ENCODE results near the gene KRTAP10-12. TPM values are rescaled to one million over a fixed set of nuclear protein-coding genes. Genes with fewer than 3 reads are reported as not detected.

Gene KRTAP10-12
- total RNA-seq, 1 experiment from 2014 or later = not detected

DNA sequence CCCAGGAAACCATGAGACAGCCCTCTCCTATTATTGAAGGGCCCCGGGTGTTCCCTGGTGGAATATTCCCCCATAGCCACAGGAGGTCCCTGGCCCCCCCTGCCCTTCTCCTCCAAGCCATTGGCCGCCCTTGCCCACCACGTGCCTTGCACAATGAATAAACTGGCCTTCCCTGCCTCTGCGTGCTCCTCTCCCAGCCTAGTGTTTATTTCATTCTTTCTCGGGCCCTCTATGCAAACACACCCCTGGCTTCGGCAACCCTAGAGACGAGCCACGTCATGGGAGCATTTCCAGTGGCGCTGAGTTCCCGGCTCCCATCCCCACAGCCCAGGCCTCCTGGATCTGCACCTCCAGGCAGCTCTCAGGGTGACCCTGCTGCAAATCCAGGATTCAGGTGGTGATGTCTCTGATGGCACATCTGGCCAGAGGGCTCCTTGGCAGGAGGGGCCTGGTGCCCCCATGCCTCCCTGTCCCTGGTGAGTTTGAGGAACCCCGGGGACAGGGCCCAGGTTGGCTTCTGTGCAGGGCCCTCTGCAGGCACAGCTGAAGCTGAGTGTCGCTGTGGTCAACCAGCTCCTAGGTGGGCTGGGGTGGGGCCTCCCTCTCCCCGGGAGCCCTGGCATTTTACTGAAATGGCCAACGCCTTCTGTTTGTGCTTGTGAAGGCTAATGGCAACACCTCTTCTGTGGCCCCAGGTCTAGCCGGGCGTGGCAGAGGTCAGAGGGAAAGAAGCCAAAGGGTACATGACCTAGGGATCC lies 6.2 kb downstream of the KRTAP10-12 start:
- Mint-ChIP-seq H3K4me3 (ENCODE audit: unreplicated experiment) (no peak overlapping the region), H3K27ac (ENCODE audit: low read depth, unreplicated experiment) (no peak overlapping the region), H3K4me1 (ENCODE audit: insufficient read depth, unreplicated experiment) (no peaks in the 10 kb centered on the region), H3K9me3 (ENCODE audit: unreplicated experiment) (no peaks in the 10 kb centered on the region), H3K36me3 (ENCODE audit: insufficient read depth, unreplicated experiment) (no peaks in the 10 kb centered on the region), H3K27me3 (ENCODE audit: insufficient read depth, unreplicated experiment) (peaks cover 48% of the 10 kb centered on the region)
- no TSS peak for BruUV-seq (replicated peaks)
- CTCF ChIA-PET = interaction anchor here (0.6 kb wide), 1 partner anchor 89 kb away, joined by 3 read pairs; no protein-coding TSS in a partner anchor
- POLR2A ChIA-PET = no interaction called here
- no peak for DNase-seq (ENCODE audit: unreplicated experiment)
- TF ChIP-seq, protein P1, sequence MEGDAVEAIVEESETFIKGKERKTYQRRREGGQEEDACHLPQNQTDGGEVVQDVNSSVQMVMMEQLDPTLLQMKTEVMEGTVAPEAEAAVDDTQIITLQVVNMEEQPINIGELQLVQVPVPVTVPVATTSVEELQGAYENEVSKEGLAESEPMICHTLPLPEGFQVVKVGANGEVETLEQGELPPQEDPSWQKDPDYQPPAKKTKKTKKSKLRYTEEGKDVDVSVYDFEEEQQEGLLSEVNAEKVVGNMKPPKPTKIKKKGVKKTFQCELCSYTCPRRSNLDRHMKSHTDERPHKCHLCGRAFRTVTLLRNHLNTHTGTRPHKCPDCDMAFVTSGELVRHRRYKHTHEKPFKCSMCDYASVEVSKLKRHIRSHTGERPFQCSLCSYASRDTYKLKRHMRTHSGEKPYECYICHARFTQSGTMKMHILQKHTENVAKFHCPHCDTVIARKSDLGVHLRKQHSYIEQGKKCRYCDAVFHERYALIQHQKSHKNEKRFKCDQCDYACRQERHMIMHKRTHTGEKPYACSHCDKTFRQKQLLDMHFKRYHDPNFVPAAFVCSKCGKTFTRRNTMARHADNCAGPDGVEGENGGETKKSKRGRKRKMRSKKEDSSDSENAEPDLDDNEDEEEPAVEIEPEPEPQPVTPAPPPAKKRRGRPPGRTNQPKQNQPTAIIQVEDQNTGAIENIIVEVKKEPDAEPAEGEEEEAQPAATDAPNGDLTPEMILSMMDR (IDR thresholded peaks at IDR 0.05; ENCODE audit: unreplicated experiment) = no peak
- intact Hi-C loops (cut with micrococcal nuclease) = no loop called here

DNA sequence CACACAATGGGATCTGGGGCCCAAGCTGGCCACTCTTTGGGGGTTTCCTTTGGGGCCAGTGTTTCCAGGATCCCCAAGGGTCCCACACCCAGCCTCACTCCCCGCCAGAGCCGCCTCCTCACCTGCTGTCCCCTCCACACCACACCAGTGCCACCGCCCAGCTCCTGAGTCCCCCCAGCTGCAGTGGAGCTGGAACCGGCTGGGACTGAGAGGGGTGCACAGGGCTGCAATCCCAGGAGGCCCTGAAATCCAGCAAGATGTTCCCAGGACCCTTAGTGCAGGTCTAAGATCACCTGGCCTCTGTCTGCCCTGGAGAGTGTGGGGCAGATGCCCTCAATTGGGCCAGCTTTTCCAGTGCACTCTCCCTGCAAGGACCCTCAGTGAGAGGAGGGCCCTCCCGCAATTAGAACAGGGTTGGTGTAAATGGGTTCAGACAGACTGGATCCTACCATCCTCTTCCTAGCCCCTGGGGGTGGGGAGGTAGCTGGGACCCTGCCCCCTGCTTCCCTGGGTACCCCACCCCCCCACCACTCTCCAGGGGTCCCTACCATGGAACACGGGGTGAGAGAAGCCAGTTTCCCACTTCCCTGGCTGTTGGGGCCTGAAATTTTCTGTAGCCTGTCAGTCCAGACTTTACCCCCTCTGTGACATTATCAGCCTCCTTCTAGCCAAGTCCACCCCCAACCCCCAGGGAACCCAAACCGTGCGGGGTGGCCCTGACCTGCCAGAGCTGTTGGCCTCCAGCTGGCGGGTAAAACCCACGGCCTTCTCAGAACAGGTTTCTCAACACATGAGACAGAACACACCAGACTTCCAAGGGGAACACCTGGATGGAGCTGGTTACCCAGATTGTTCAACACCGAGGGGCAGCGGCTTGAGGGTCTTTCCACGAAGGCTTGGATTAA lies 7.0 kb downstream of the KRTAP10-12 start:
- intact Hi-C loops (cut with micrococcal nuclease) = no loop called here
- CTCF ChIA-PET = no interaction called here
- no peaks in the 10 kb centered on the region for H3K9me3 Mint-ChIP-seq (ENCODE audit: unreplicated experiment)
- H3K27me3 Mint-ChIP-seq (ENCODE audit: insufficient read depth, unreplicated experiment) = peaks cover 48% of the 10 kb centered on the region
- no peak overlapping the region for H3K27ac Mint-ChIP-seq (ENCODE audit: low read depth, unreplicated experiment)
- H3K4me1 Mint-ChIP-seq (ENCODE audit: insufficient read depth, unreplicated experiment) = no peaks in the 10 kb centered on the region
- no peak overlapping the region for H3K4me3 Mint-ChIP-seq (ENCODE audit: unreplicated experiment)
- TF ChIP-seq, protein P1 (IDR thresholded peaks at IDR 0.05; ENCODE audit: unreplicated experiment) = no peak
- H3K36me3 Mint-ChIP-seq (ENCODE audit: insufficient read depth, unreplicated experiment) = no peaks in the 10 kb centered on the region
- no TSS peak for BruUV-seq (replicated peaks)
- POLR2A ChIA-PET = no interaction called here
- DNase-seq (ENCODE audit: unreplicated experiment) = no peak

DNA sequence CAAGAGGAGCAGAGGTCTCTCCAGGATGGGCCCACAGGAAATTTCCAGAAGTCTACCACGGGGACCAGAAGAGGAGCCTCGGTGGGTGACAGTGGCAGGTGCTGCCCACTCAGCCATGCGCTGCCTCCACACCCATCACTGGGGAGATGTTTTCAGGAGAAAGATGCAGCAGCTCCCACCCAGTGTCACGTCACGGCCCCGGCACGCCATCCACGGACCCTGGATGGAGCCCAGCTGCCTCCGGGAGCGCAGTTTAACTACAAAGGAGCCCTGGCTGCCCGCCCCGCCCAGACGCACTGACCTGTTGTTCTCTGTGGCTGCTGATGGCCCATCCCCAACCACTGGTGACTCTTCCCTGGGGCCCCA lies 7.6 kb downstream of the KRTAP10-12 start:
- ChIA-PET CTCF (no interaction called here), POLR2A (no interaction called here)
- H3K4me1 Mint-ChIP-seq (ENCODE audit: insufficient read depth, unreplicated experiment) = no peaks in the 10 kb centered on the region
- no peak for DNase-seq (ENCODE audit: unreplicated experiment)
- no peaks in the 10 kb centered on the region for H3K9me3 Mint-ChIP-seq (ENCODE audit: unreplicated experiment)
- TF ChIP-seq, protein P1 (IDR thresholded peaks at IDR 0.05; ENCODE audit: unreplicated experiment) = no peak
- intact Hi-C loops (cut with micrococcal nuclease) = no loop called here
- no TSS peak for BruUV-seq (replicated peaks)
- H3K4me3 Mint-ChIP-seq (ENCODE audit: unreplicated experiment) = no peak overlapping the region
- no peak overlapping the region for H3K27ac Mint-ChIP-seq (ENCODE audit: low read depth, unreplicated experiment)
- H3K36me3 Mint-ChIP-seq (ENCODE audit: insufficient read depth, unreplicated experiment) = no peaks in the 10 kb centered on the region
- peaks cover 48% of the 10 kb centered on the region for H3K27me3 Mint-ChIP-seq (ENCODE audit: insufficient read depth, unreplicated experiment)

DNA sequence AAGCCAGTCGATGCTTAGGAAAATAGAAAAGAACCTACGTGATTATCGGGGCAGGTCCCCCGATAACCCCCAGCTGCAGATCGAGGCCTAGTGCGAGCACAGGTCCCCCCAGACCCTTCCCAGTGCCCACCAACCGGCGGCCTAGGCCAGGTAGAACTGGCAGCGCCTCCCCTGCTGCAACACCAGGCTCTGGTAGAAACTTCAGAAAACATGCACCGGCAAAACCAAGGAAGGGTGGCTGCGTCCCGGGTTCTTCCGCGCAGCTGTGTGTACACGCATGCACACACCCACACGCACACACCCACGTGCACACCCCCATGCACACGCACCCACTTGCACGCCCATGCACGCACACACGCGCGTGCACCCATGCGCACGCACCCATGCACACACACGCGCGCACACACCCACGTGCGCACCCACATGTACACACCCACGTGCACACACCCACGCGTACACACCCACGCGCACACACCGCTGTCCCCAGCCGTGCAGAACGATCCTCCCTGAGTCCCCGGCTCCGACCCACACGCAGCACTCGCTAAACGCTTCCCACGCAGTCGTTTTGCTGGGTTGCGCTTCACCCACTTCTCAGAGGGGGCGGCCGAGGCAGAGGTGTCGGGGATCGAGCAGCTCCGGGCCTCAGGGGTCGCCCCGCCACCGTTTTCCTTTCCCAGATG lies 9.2 kb downstream of the KRTAP10-12 start:
- TF ChIP-seq, protein P1 (IDR thresholded peaks at IDR 0.05; ENCODE audit: unreplicated experiment) = no peak
- ChIA-PET CTCF (interaction anchor here (1.2 kb wide), 1 partner anchor 12 kb away, joined by 4 read pairs; no protein-coding TSS in a partner anchor), POLR2A (no interaction called here)
- H3K36me3 Mint-ChIP-seq (ENCODE audit: insufficient read depth, unreplicated experiment) = no peaks in the 10 kb centered on the region
- no peak for DNase-seq (ENCODE audit: unreplicated experiment)
- intact Hi-C loops (cut with micrococcal nuclease) = no loop called here
- H3K9me3 Mint-ChIP-seq (ENCODE audit: unreplicated experiment) = no peaks in the 10 kb centered on the region
- H3K27ac Mint-ChIP-seq (ENCODE audit: low read depth, unreplicated experiment) = no peak overlapping the region
- no peak overlapping the region for H3K4me3 Mint-ChIP-seq (ENCODE audit: unreplicated experiment)
- H3K4me1 Mint-ChIP-seq (ENCODE audit: insufficient read depth, unreplicated experiment) = no peaks in the 10 kb centered on the region
- BruUV-seq (replicated peaks) = no TSS peak
- H3K27me3 Mint-ChIP-seq (ENCODE audit: insufficient read depth, unreplicated experiment) = peaks cover 56% of the 10 kb centered on the region

All from MCF 10A (cell line).